ENCODE data around the gene SHTN1. TPM values are rescaled to one million over a fixed set of nuclear protein-coding genes. Genes with fewer than 3 reads are reported as not detected.

SHTN1 gene, protein sequence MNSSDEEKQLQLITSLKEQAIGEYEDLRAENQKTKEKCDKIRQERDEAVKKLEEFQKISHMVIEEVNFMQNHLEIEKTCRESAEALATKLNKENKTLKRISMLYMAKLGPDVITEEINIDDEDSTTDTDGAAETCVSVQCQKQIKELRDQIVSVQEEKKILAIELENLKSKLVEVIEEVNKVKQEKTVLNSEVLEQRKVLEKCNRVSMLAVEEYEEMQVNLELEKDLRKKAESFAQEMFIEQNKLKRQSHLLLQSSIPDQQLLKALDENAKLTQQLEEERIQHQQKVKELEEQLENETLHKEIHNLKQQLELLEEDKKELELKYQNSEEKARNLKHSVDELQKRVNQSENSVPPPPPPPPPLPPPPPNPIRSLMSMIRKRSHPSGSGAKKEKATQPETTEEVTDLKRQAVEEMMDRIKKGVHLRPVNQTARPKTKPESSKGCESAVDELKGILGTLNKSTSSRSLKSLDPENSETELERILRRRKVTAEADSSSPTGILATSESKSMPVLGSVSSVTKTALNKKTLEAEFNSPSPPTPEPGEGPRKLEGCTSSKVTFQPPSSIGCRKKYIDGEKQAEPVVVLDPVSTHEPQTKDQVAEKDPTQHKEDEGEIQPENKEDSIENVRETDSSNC
- total RNA-seq = 5.0 TPM
- long read RNA-seq, full-length matches to known transcripts = 2 of 2 reads
- long read RNA-seq, partial matches to known transcripts = 0 of 2 reads
- long read RNA-seq, other reads (novel, unspliced or antisense) = 0 of 2 reads

DNA sequence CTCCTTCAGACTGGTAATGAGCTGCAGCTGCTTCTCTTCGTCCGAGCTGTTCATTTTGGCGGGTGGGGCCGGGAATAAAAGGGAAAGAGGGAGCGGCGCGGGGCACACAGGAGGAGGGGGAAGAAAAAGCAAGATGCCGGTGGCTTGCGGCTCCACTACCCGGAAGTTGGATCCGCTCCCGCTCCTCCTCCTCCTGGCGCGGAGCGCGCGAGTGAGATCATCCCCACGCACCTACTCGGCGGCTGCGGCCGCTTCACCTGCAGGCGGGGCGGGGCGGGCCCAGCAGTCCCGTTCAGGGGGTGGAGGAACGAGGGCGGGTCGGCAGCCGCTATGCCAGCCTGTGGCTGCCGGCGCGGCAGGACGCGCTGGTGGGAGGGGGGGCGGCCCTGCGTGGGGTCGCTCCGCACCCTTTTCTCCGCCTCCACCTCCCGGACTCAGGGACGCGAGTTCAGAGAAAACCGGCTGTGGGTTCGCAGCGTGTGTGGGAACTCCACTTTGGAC is at the start of gene SHTN1:
Gene SHTN1 (minus strand): TSS at position 162 of the 501 bp plus-strand sequence. CDS start 108 bp downstream, at position 54.
- peak; percentile 79 for DNase-seq
- intact Hi-C loops (cut with micrococcal nuclease) = no loop called here
- ATAC-seq = peak; percentile 89

DNA sequence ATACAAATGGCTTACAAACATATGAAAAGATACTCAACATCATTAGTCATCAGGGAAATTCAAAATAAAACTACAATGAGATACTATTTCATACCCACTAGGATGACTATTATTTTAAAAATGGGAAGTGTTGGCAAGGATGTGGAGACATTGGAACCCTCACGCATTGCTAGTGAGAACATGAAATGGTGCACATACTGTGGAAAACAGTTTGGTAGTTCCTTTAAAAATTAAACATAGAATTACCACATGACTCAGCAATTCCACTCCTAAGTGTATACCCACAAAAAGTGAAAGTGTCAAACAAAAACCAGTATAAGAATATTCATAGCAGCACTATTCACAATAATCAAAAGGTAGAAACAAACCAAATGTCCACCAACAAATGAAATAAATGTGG is 48.5 kb upstream of the SHTN1 start:
- ATAC-seq (no peak), DNase-seq (no peak)
- intact Hi-C loops (cut with micrococcal nuclease) = no loop called here

DNA sequence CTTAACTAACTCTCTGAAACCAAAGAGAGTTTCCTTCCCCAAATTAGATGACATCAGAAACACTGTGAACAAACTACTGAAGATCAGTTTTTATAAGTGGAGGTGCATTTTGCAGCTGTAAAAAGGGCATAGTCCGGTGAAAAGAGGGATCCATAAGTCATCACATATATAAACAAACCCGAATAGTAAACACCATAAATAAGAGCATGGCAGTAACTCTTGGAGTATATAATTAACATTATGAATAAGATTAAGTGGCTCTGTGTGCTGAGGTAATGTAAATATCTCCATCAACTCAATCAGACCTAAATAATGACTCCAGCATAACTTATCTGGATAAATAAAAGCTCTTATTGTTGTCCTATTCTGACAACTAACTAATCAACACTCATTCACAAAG is 43.0 kb upstream of the SHTN1 start:
- DNase-seq (no peak), ATAC-seq (no peak)
- intact Hi-C loops (cut with micrococcal nuclease) = no loop called here

DNA sequence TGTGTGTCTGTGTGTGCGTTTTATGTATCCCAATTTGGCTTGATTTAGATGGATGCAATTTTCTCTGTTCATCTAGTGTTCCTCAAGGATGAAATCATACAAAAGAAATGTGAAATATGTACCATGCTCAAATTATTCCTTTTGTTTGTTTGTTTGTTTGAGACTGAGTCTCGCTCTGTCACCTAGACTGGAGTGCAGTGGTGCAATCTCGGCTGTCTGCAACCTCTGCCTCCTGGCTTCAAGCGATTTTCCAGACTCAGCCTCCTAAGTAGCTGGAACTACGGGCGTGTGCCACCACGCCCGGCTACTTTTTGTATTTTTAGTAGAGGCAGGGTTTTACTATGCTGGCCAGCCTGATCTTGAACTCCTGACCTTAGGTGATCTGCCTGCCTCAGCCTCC is 11.3 kb upstream of the SHTN1 start:
- ATAC-seq (no peak), DNase-seq (no peak)
- intact Hi-C loops (cut with micrococcal nuclease) = no loop called here

DNA sequence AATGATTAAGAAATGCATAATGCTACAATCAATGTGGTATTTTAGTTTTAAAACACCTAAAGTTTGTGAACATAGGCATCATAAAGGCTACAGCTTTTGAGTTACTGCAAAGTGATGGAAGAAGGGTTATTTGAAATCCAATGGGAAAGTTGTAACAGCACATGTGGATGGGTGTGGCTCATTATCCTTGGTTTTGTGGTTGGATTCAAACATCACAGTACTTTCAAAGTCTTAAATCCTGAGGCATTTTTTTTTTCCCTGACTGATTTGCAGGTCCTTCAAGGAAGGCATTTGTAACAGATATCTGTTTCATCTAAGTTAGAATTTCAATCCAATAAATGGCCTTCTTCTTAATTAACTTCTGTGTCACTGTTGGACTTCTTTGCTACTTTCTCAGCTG is 9.8 kb upstream of the SHTN1 start:
- ATAC-seq (no peak), DNase-seq (no peak)
- intact Hi-C loops (cut with micrococcal nuclease) = no loop called here

DNA sequence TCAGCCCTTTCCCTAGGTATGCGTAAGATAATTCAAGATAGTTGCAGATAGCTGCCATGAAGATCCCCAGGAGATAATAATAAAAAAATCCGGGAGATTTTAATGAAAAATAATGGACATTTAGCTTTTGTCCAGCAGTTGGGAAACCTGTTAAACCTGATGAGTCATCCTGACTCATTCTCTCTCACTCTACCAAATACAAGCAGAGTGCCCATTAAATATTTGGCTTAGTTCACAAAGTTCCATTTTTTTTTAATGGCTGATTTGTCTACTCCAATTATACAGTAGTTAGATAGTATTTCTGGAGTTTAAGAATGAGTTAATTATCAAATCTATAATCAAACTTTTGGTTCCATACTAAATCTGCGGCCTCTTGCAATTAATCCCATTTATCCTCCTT is 2.1 kb upstream of the SHTN1 start:
- no peak for ATAC-seq
- no peak for DNase-seq
- intact Hi-C loops (cut with micrococcal nuclease) = no loop called here

DNA sequence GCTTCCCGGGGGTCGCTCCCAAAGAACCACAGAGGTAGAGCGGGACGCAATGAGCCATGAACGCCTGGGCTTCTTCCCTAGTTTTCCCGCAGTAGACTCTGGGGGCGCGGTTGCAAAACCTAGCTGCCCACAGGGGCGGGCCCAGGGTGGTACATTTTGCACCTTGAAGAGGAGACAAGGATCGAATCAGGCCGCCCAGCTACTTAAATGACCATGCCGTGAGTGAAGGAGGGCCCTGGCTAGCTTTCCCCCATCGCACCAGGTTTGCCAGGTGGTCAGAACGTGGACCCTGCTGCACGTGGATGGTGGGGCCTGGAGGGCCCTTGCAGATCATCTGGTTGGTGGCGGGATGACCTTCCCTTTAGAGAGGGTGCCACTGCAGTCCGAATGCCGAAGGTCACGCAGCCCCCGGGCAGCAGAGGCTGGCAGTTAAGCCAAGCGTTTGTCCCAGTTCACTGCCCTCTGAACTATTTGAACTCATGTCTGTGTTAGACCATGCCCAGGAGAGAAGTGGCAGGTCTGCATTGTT is 604 bp upstream of the SHTN1 start:
- DNase-seq (no peak), ATAC-seq (peak; percentile 49)
- intact Hi-C loops (cut with micrococcal nuclease) = no loop called here

DNA sequence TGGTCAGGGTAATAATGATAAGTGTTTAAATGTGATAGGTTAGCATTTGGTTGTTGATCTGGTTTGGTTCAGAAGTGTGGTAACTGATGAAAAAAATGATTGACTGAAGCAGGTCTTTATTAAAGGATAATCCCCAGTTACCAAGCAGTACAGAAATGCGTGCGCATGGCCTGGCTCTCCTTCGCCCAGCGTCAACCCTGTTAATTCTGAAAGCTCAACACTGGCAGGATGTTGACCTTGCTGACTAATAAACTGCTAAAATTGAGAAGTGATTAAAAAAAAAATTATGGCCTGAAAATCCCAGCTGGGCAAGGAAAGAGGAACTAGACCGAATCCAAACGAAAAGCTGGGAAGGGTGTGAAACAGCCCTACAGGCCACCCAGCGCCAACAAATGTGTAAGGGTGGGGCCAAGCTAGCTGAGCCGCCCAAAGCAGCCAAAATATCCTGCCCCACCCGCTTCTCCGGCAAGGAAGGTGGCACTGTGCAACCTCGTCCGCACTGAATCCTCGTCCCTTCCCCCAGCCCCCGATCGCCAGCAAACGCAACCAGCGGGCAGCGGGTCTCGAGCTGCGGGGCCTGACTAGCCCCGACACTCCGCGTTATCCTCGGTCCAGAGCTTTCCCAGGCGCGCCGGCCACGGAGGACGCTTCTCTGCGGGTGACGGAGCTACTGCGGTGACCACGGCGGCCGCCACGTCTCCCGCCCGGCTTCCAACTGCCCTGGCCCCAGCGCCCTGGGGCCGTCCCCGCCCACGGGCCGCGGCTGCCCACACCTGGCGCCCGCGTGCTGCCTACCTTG is 561 bp downstream of the SHTN1 start:
- DNase-seq = peak; percentile 61
- peak; percentile 91 for ATAC-seq
- intact Hi-C loops (cut with micrococcal nuclease) = no loop called here

DNA sequence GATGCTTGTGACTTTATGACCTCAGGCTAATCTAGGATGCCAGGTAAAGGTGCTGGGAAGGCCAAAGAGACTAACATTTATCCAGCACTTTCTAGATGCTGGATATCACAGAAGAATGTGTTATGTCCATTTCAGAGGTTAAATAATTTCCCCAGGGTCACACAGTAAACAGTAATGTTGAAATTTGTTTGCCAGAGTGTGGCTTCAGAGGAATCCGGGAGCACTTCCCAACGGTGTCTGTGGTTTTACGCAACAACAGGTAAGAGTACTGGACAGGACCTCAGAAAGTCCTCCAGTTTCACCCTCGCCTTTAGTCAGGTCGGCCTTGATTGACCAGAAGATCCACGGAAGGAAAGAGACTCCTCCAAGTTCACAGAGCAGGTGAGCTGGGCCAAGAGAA is 1.7 kb downstream of the SHTN1 start:
- intact Hi-C loops (cut with micrococcal nuclease) = no loop called here
- DNase-seq (no peak), ATAC-seq (no peak)

DNA sequence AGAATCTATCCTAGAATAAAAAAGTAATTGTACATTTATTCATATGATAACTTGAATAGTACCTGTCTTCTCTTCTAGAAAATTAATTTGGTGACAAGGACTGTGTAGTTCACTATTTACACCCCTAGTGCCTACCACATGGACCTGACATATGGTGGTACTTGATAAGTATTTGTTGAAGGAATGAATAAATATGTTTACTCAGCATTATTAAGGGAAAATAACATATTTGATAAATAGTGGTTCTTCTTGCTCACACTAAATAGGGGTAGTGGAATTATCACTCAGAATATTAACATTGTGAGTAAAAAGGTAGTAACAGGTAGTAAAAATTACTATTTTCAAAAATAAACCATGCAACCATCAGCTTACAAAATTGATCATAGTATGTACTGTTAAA is 2.8 kb downstream of the SHTN1 start:
- ATAC-seq (no peak), DNase-seq (no peak)
- intact Hi-C loops (cut with micrococcal nuclease) = no loop called here

DNA sequence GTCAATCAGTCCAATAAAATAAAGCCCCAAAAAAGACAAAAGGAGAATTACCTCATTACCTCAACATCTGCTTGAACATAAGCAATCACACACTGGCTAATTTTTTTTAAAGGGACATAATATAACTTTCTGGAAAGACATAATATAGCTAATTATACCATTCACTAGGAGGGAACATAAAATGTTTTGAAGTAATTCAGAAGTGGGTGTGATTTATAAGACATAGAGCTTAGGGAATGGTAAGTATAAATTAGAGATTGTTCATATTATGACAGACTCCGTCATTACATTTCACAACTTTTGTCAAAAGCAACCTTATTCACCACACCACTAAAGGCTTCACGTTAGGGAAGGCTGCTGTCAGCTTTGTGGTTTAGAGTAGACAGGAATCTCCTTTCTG is 3.8 kb downstream of the SHTN1 start:
- no peak for ATAC-seq
- intact Hi-C loops (cut with micrococcal nuclease) = no loop called here
- no peak for DNase-seq

DNA sequence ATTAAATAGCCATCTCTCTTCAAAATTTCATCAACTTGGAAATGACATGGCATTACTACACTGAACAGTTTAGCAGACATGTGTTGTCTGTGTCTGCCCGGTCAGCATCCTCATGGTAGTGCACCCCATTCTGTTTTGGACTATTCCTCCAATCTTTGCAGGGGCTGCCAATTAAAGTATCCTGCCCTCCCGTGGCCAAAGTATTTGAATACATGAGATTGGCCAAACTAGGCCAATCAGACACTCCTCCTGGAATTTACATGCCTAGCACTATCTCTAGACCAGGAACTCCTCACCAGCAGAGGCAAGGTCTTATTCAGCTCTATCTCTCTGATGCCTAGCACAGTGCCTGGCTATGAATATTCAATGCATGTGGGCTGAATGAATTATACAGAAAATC is 4.4 kb downstream of the SHTN1 start:
- no peak for ATAC-seq
- intact Hi-C loops (cut with micrococcal nuclease) = no loop called here
- no peak for DNase-seq

DNA sequence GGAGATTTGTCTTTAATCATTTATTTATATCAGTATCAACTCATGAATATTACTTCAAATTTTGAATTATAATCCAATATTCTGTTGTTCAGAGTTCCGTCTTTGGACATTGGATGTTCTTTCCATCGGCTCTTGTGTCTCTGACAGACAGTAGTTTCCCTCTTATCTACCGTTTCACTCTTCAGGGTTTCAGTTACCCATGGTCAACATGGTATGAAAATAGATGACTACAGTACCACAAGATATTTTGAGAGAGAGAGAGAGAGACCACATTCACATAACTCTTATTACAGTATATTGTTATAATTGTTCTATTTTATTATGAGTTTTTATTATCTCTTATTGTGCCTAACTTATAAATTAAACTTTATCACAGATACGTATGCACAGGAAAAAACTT is 6.8 kb downstream of the SHTN1 start:
- intact Hi-C loops (cut with micrococcal nuclease) = no loop called here
- ATAC-seq (no peak), DNase-seq (no peak)

DNA sequence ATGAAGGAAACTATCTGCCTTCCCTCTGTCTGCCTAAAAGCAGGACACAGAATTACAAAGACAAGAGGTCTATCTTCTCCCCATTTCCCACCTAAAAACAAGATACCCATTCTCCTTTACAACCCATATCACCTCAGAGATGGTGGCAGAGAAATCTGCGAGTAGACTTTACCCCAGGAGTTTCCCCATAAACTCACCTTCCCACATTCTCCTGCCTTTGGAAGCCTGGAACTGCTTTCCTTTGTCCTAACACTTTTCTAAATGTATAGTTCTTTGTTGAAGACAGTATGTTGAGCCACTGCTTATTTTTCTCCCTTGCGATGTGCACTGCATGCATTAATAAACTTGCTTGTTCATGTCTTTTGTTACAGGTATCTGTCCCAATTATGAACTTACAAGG is 8.0 kb downstream of the SHTN1 start:
- ATAC-seq (no peak), DNase-seq (no peak)
- intact Hi-C loops (cut with micrococcal nuclease) = no loop called here

DNA sequence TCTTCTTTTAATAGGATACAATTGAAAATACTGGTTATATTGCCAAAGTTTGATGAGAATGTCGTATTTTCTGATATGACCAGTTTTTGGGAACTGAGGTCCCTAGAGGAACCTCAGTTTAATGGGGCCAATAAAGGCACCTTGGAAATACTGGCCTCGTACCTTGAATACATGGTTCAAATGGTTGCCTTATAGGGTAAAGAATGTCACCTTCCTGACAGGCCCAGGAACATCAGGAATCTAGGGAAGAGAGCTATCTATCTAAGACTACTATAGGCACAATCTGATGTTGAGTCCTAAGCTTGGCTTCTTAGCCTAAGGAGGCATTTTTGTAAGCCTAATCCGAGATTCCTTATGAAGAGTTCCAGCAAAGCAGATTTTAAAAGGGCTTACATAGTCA is 9.3 kb downstream of the SHTN1 start:
- DNase-seq (no peak), ATAC-seq (no peak)

DNA sequence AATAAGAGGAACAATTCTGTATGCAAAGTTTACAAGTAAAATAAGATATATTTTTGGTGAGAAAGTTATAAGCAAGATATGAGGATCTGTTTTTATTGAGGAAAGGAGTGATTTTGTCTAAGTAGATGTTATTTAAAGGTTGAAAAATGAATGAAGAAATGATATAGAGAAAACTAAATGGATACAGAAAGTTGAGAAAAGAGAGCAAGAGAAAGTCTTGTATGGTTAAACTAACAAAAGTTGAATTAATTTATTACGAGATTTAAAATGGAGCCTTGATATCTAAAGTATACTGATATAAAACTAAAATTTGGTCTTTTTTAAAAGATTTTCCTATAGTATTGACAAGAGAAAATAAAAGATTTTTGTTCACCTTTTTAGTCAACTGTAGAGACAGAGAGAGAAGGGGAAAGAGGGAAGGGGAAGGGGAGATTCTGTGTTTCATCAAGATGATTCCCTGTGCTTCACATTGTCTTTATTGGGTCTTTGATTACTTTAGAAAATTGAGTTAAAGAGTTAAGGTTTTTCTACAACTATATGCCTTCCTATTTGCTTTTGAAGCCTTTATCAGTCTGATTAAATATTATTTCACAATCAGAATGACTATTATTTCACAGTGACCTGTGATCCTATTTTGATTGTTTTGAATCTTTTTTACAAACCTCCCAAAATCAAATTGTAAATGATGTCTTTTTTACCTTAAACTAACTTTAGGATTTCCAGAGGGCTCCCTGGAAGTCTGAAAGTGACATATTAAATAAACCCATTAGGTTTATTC is 10.7 kb downstream of the SHTN1 start:
- DNase-seq = no peak
- no peak for ATAC-seq
- intact Hi-C loops (cut with micrococcal nuclease) = no loop called here

More for the DNA sequence above, 9.3 kb downstream of the SHTN1 start:
- intact Hi-C loops (cut with micrococcal nuclease) = no loop called here

DNA sequence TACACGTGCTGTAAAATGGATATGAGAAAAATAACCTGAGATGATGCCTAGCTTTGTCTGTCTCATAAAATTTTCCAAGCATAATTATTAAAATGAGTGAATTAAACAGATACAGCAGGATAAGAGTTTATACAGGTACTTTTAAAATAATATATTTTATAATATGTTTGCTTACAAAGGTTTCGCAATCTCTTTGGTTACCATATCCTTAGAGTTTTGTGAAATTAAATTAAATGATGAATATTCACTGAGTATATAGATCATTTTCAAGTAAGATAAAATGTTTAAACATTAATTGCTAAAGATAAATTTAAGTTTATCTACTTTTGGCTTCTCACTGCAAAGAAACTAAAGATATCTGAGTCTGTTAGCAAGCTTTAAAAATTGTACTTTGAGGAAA is 11.4 kb downstream of the SHTN1 start:
- intact Hi-C loops (cut with micrococcal nuclease) = no loop called here
- DNase-seq = no peak
- ATAC-seq = no peak

DNA sequence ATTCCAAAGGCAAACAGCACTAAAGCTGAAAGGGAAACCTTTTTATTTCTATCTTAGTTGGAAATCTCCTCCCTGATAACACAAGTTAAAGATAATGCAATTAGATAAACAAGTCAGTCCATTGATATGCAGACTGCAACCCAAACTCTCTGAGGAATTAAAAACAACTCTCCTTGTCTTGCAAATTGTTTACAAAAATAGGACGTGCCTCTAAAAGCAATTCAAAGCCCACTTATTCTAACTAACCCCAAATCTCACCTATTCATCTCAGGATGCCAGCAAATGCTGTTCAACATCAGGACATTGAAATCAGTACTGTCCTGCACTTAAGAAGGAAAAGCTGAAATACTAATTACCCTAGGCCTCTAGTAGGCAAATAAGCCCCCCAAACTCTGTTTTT is 12.8 kb downstream of the SHTN1 start:
- ATAC-seq (no peak), DNase-seq (no peak)
- intact Hi-C loops (cut with micrococcal nuclease) = no loop called here

DNA sequence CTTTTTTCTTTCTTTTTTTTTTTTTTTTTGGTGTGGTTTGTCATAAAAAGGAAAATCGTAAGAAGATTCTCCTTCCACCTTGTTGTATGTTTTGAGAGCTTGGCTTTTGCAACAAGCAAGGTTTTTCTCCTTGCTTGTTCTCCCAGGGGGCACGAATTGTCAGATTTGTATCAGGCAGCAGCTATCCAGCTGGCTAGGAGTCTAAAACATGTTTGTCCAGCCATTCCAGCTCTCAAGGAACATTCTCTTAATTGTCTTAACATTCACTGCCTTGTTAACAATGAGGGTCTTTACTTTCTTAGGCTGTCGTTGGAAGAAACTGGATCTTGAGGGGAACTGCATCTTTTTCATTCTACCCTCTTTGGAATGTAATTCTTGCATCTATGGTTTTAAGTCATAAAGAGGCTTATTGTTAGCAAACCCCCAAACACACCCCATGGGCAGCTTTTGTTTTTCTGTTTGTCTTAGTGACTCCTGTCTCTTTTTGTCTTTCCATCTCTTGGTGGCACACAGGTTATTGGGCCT is 14.6 kb downstream of the SHTN1 start:
- no peak for ATAC-seq
- DNase-seq = no peak
- intact Hi-C loops (cut with micrococcal nuclease) = no loop called here

Data from left ventricle myocardium superior (tissue), 1 donor.